ENCODE measurements around the gene AFDN.

DNA sequence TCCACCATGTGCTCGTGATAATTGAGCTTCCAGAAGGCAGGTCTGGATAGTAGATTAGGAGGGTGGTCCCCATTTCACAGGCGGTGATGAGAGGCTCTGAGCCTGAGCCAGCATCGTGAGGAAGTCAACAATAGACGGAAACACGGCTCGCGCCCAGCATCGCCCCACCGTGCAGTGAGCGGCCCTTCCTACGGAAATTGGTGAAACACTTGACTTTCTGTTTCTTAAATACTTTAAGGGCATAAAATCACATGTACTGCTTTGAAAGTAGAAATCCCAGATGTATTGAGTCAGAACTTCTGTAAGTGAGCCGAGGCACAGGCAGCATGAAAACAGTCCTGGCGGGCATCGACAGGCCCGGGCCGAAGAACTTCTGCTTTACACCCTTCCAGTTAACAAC is 166.5 kb downstream of the AFDN start:
- TF ChIP-seq CTCF (conservative IDR thresholded peaks at IDR 0.05 in 1 of 2, IDR thresholded peaks at IDR 0.05 in 1 of 2; ENCODE audit: low read depth in 1 of 2, low read length in 2 of 2) (no peak), EZH2 (IDR thresholded peaks at IDR 0.05; ENCODE audit: low read length, missing control alignments) (no peak)
